HG02938 (cell line): ENCODE data around the gene RC3H1.

Source experiments
- ATAC-seq: cut with Tn5 transposase; IDR thresholded peaks from one replicate; pipeline ENCODE4 v1.9.1; 2021; ENCODE audit warnings: mild to moderate bottlenecking, moderate library complexity; ENCODE audit not compliant: unreplicated experiment

The RC3H1 gene

GRCh38 chr1:173893611-173894010 lies 128.5 kb downstream of the RC3H1 start:
- ATAC-seq, result no peak

GRCh38 chr1:173889885-173890284 lies 132.3 kb downstream of the RC3H1 start:
- no peak for ATAC-seq

GRCh38 chr1:173888749-173889148 lies 133.4 kb downstream of the RC3H1 start:
- ATAC-seq, result no peak

- ATAC-seq, result no peak
Measured at GRCh38 chr1:173887627-173888026, 134.5 kb downstream of the RC3H1 start.

- ATAC-seq, result no peak
Measured at GRCh38 chr1:173886746-173887611, 135.2 kb downstream of the RC3H1 start.

GRCh38 chr1:173884701-173885100 lies 137.5 kb downstream of the RC3H1 start:
- no peak for ATAC-seq
